Gastrocnemius medialis (tissue), 4 donors: ENCODE measurements around the gene FAM32A.

Experiments used
- POLR2A ChIP-seq, 2 donors: fragments of 450-650 bp; IDR thresholded peaks; one replicate each; pipeline ENCODE4 v1.6.1; 2017; ENCODE audit warnings: antibody characterized with exemption in 2 of 2, mild to moderate bottlenecking in 2 of 2, moderate library complexity in 2 of 2
- TF ChIP-seq, protein P1 (sequence below), 5 experiments: fragments of 450-650 bp in 3 of 5; fragments of 200-600 bp in 2 of 5; sonication (generic) in 2 of 5; IDR thresholded peaks in 4 of 5; conservative IDR thresholded peaks in 1 of 5; 1 replicate in 4 of 5; 2 replicates in 1 of 5; pipeline ENCODE4 v1.5.1; 2016 to 2019; ENCODE audit warnings: antibody characterized with exemption in 5 of 5, mild to moderate bottlenecking in 3 of 5, moderate library complexity in 3 of 5

DNA sequence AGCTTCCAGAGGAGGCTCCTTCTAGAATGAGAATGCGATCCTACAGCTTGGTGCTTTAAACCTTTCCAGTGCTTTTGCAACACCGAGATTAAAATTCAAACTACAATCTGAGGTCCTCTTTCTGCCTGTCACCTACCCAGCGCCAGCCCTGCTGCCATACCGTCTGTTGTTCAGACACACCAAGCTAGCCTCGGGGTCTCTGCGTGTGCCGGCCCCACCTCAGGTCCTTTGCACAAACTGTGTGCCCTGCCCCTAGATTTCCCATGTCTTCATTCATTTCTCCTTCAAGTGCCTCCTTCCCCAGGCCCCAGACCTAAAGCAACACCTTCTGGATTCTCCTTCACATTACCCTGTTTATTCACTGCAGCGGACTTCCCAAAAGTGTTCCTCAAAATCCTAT, 30.7 kb upstream of the FAM32A start:
- TF ChIP-seq, protein P1, sequence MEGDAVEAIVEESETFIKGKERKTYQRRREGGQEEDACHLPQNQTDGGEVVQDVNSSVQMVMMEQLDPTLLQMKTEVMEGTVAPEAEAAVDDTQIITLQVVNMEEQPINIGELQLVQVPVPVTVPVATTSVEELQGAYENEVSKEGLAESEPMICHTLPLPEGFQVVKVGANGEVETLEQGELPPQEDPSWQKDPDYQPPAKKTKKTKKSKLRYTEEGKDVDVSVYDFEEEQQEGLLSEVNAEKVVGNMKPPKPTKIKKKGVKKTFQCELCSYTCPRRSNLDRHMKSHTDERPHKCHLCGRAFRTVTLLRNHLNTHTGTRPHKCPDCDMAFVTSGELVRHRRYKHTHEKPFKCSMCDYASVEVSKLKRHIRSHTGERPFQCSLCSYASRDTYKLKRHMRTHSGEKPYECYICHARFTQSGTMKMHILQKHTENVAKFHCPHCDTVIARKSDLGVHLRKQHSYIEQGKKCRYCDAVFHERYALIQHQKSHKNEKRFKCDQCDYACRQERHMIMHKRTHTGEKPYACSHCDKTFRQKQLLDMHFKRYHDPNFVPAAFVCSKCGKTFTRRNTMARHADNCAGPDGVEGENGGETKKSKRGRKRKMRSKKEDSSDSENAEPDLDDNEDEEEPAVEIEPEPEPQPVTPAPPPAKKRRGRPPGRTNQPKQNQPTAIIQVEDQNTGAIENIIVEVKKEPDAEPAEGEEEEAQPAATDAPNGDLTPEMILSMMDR (IDR thresholded peaks at IDR 0.05 in 4 of 5, conservative IDR thresholded peaks at IDR 0.05 in 1 of 5) = no peak
- TF ChIP-seq POLR2A (IDR thresholded peaks at IDR 0.05) = no peak
